Right kidney (tissue), 9 donors: Measurements from ENCODE around the gene ZNF35.
"Not testable (repeated sequence)": the region's sequence is repeated elsewhere in the genome, so short reads cannot be mapped to it uniquely, and the experiment has no call there.

Experiments used
- DNase-seq: peaks from one replicate; pipeline ENCODE4 v3.0.0-alpha.2; 2016
- long read RNA-seq, 8 donors: transcript quantifications; one replicate each; lab custom pipeline, GENCODE V29; 2026

The ZNF35 gene
- long read RNA-seq, donor 1, partial matches to known transcripts = 0 of 1 reads
- long read RNA-seq, donor 1, other reads (novel, unspliced or antisense) = 0 of 1 reads
- long read RNA-seq, donor 2, partial matches to known transcripts = 0 of 2 reads
- long read RNA-seq, donor 2, other reads (novel, unspliced or antisense) = 0 of 2 reads
- long read RNA-seq, donor 3 = 0 reads
- long read RNA-seq, donor 4, partial matches to known transcripts = 0 of 2 reads
- long read RNA-seq, donor 4, other reads (novel, unspliced or antisense) = 0 of 2 reads
- long read RNA-seq, donor 5, partial matches to known transcripts = 0 of 4 reads
- long read RNA-seq, donor 5, other reads (novel, unspliced or antisense) = 0 of 4 reads
- long read RNA-seq, donor 6, partial matches to known transcripts = 0 of 3 reads
- long read RNA-seq, donor 6, other reads (novel, unspliced or antisense) = 0 of 3 reads
- long read RNA-seq, donor 7, partial matches to known transcripts = 0 of 5 reads
- long read RNA-seq, donor 7, other reads (novel, unspliced or antisense) = 0 of 5 reads
- long read RNA-seq, donor 8, partial matches to known transcripts = 0 of 5 reads
- long read RNA-seq, donor 8, other reads (novel, unspliced or antisense) = 0 of 5 reads

DNA sequence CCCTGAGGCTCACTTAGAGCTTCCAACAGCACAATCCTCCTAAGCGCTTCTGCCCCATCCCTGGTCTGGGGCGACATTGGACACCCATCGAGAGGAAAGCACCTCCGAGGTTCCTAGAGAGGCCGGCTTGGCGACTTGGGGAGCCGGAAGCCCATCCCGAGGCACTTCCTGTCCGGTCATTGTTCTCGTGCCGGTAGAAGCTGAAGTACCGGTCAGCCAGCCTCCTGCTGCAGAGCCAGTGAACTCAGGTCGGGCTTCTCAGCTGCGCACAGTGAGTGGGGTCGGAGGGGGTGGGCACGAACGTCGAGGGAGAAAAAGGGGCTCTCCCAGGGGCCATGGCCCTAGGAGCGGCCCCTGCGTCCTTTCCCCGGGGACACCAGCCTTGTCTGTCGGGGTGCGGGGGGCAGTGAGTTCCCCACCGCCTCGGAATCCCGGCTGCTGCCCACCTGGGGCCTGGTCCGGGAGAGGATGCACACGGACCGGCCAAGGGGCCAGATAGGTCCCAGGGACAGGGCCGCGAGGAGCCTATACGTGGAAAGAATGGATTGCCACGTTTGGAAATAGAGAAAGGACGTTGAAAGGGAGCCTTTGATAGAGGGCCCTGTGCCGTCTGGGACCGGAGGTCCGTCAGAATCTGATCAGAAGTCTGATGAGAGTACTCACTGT, at the start of gene ZNF35:
Gene ZNF35 (plus strand): TSS at position 169 of the 666 bp plus-strand sequence. CDS start 2,336 bp downstream, outside the sequence.
- DNase-seq = peak; percentile 69

DNA sequence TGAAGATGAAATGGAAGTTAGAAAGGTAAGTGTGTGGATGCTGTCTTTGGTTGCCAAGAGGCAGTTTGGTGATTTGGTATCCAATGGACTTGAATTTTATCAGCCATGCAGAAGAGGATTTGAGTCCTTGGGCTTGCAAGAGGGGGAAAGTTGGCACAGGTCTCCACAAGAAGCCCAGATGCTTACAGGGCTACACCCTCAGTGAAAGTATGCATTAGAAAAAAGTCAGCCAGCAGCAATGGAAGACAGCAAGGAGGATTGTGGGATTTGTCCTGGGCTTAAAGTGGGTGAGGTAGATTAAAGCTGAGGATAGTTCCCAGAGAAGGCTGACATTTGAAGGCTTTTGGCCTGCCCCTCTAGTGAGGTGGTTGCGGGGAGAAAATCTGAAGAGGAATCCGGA, 46.8 kb upstream of the ZNF35 start:
- no peak for DNase-seq

- no peak for DNase-seq
Measured at GRCh38 chr3:44612678-44613077, 35.9 kb upstream of the ZNF35 start.

- peak; percentile 84 for DNase-seq
Measured at GRCh38 chr3:44624749-44625480, 23.6 kb upstream of the ZNF35 start, which contains the start of gene ZNF197. ZNF197 (plus strand) TSS chr3:44625036; CDS start chr3:44629155, 4,119 bp downstream.

DNA sequence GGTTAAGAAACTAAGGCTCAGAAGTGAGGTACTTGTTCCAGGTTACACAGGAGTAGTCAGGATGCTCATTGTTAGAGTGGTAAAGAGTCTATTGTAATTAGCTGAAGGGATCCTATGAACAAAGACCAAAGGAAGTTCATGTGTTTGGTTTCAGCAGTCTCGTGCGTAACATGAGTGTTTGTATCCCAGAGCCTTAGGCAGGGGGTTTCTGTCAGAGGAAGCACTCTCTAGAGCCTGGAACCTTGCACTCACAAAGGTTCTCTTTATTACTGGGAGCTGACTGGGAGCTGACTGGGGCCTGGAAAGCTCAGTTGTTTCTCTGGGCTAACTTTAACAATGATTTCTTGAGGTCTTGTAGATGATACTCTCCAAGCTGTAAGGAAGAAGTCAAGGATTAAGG, 19.8 kb upstream of the ZNF35 start:
- DNase-seq = no peak

DNA sequence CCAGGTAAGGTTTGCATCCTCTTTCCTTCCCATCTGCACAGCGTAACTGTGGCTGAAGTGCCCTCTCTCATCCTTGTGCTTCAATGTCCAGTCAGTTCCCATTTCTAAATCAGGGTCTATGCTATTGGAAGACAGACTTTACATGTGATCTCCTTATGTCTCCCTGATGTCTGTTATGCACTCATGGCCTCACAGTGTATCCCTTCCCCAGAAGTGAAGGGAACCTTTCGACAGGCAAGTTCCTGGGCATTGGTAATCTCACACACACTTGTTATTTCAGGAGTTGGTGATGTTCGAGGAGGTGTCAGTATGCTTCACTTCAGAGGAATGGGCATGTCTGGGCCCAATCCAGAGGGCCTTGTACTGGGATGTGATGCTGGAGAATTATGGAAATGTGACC, 16.3 kb upstream of the ZNF35 start:
- no peak for DNase-seq

DNA sequence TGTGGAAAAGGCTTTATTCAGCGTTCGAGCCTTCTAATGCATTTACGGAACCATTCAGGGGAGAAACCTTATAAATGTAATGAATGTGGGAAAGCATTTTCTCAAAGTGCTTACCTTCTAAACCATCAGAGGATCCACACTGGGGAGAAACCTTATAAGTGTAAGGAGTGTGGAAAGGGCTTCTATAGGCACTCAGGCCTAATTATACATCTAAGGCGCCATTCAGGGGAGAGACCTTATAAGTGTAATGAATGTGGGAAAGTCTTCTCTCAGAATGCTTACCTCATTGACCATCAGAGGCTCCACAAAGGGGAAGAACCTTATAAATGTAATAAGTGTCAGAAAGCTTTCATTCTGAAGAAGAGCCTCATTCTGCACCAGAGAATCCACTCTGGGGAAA, 6.2 kb upstream of the ZNF35 start:
- no peak for DNase-seq

DNA sequence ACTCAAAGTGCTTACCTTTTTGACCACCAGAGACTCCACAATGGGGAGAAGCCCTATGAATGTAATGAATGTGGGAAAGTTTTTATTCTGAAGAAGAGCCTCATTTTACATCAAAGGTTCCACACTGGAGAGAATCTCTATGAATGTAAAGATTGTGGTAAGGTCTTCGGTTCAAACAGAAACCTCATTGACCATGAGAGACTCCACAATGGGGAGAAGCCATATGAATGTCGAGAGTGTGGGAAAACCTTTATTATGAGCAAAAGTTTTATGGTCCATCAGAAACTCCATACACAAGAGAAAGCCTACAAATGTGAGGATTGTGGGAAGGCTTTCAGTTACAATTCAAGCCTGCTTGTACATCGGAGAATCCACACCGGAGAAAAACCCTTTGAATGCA, 5.5 kb upstream of the ZNF35 start:
- no peak for DNase-seq

- DNase-seq = no peak
Measured at GRCh38 chr3:44647771-44648170, 761 bp upstream of the ZNF35 start.

- DNase-seq = no peak
Measured at GRCh38 chr3:44649709-44650108, 1.2 kb downstream of the ZNF35 start.

- DNase-seq = no peak
Measured at GRCh38 chr3:44654039-44654438, 5.5 kb downstream of the ZNF35 start.

DNA sequence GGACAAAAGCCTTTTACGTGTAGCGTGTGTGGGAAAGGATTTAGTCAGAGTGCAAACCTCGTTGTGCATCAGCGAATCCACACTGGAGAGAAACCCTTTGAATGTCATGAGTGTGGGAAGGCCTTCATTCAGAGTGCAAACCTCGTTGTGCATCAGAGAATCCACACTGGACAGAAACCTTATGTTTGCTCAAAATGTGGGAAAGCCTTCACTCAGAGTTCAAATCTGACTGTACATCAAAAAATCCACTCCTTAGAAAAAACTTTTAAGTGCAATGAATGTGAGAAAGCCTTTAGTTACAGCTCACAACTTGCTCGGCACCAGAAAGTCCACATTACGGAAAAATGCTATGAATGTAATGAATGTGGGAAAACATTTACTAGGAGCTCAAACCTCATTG, 10.5 kb downstream of the ZNF35 start:
- no peak for DNase-seq

DNA sequence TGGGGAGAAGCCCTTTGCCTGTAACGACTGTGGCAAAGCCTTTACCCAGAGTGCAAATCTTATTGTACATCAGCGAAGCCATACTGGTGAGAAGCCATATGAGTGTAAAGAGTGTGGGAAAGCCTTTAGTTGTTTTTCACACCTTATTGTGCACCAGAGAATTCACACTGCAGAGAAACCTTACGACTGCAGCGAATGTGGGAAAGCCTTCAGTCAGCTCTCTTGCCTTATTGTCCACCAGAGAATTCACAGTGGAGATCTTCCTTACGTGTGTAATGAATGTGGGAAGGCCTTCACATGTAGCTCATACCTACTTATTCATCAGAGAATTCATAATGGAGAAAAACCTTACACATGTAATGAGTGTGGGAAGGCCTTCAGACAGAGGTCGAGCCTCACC, 10.9 kb downstream of the ZNF35 start:
- no peak for DNase-seq

- DNase-seq = no peak
Measured at GRCh38 chr3:44661189-44661588, 12.7 kb downstream of the ZNF35 start.

DNA sequence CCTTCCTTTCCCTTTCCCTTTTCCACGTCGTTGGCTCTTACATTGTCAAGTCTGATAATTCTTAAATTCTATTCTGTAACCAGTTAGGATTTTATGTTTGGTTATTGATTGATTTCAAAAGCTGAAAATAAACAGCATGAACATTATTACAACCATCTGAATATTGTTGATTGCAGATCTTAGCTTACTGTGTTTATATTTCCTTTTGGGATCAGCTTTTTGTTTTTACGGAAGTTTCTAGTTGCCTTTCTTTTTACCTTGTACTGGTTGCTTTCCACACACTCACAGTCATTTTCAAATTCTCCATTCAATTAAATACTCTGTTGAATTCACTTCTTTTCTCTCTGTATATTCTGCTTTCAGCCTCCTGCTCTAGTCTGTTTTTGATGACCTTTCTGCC, 16.6 kb downstream of the ZNF35 start:
- DNase-seq = no peak

DNA sequence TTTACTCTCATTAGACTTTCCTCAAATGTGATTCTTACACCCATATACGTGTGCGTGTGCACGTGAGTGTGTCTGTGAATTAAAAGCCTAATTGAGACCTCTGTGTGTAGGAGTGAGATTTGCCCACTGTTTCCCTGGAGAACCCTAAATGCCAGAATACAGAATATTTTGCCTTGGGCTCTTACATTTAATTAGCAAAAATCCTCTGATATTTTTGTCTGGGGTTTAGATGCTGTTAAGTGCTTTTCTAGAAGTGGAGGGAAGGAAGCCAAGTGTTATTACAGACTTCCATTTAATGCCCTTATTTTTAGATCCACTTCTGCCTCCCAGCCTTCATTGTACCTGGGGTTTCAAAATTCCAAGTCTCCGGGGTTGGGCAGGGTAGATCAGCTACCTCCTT, 17.8 kb downstream of the ZNF35 start:
- DNase-seq = no peak

DNA sequence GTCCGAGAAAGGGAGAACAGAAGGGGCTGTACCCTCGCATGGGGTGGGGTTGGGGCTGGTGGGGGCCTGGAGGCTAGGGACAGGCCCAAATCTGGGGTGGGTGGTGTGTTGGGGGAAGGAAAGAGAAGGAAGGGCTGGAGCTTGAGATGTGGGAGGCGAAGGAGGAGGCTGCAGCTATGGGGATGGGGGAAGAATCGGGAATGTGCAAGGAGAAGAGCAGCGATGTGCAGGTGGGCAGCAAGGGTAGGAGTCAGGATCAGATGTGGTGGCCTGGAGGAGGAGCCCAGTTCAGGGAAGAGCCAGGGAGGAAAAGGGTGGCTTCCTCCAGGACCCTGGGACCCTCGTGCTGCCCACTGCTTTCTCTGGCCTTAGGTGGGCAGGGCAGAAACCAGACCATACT, 21.2 kb downstream of the ZNF35 start:
- no peak for DNase-seq

- DNase-seq = not testable (repeated sequence)
Measured at GRCh38 chr3:44673466-44673865, 24.9 kb downstream of the ZNF35 start.

DNA sequence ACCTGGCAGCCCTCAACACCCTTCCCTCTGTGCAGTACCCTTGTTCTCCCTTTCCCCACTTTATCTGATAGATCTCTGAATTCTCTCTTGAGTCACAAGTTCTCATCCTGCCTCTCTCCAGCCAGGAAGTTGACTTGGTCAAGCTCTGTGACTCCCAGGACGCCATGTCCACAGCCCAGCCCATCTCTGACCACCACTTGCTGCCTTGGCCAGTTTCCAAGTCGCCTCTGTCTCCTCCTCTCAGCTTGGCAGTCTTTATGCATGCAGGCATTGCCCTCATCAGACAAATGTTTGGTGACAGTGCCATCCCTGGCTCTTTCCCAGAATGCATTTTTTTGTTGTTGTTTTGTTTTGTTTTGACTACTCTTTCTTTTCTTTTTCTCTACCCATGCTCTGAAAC, 25.7 kb downstream of the ZNF35 start:
- no peak for DNase-seq

- DNase-seq = no peak
Measured at GRCh38 chr3:44678480-44679116, 30.1 kb downstream of the ZNF35 start.

- no peak for DNase-seq
Measured at GRCh38 chr3:44680921-44681455, 32.5 kb downstream of the ZNF35 start.
